GM18873 (cell line): Measurements from ENCODE around the gene GATB.

Experiments
- ATAC-seq: cut with Tn5 transposase; IDR thresholded peaks from one replicate; pipeline ENCODE4 v1.9.1; 2021; ENCODE audit warnings: mild to moderate bottlenecking, moderate library complexity, moderate number of reproducible peaks; ENCODE audit not compliant: unreplicated experiment, low FRiP score

Gene GATB

GRCh38 chr4:151702256-151702655, 58.6 kb downstream of the GATB start:
- ATAC-seq: no peak

- ATAC-seq: no peak
Observed at GRCh38 chr4:151700566-151701316, 60.1 kb downstream of the GATB start.

- no peak for ATAC-seq
Observed at GRCh38 chr4:151698213-151698612, 62.6 kb downstream of the GATB start.

GRCh38 chr4:151694961-151695720, 65.7 kb downstream of the GATB start:
- no peak for ATAC-seq

- no peak for ATAC-seq
Observed at GRCh38 chr4:151692821-151693673, 67.8 kb downstream of the GATB start.

GRCh38 chr4:151692443-151692782, 68.4 kb downstream of the GATB start:
- no peak for ATAC-seq

GRCh38 chr4:151691639-151692442, 69.0 kb downstream of the GATB start:
- no peak for ATAC-seq

GRCh38 chr4:151690876-151691275, 69.9 kb downstream of the GATB start:
- ATAC-seq: no peak

- no peak for ATAC-seq
Observed at GRCh38 chr4:151690164-151690870, 70.5 kb downstream of the GATB start.

GRCh38 chr4:151689211-151689991, 71.4 kb downstream of the GATB start:
- no peak for ATAC-seq

- ATAC-seq: no peak
Observed at GRCh38 chr4:151688785-151689043, 72.1 kb downstream of the GATB start.

GRCh38 chr4:151688003-151688784, 72.6 kb downstream of the GATB start:
- no peak for ATAC-seq

- ATAC-seq: no peak
Observed at GRCh38 chr4:151687021-151687640, 73.7 kb downstream of the GATB start.

GRCh38 chr4:151685303-151685702, 75.5 kb downstream of the GATB start:
- no peak for ATAC-seq

- ATAC-seq: no peak
Observed at GRCh38 chr4:151681085-151681484, 79.7 kb downstream of the GATB start.

GRCh38 chr4:151679231-151679630, 81.6 kb downstream of the GATB start:
- ATAC-seq: no peak

GRCh38 chr4:151678048-151678872, 82.5 kb downstream of the GATB start:
- ATAC-seq: no peak
